Left kidney (tissue), 8 donors: Measurements from ENCODE around the gene MAP2. TPM values are rescaled to one million over a fixed set of nuclear protein-coding genes. Genes with fewer than 3 reads are reported as not detected.

Source experiments
- DNase-seq: peaks from one replicate; pipeline ENCODE4 v3.0.0-alpha.2; 2013
- long read RNA-seq, 8 donors: transcript quantifications; one replicate each; lab custom pipeline, GENCODE V29; 2026
- polyA plus RNA-seq: library from polyadenylated mRNA; unstranded; fragments of 120-200 nt; gene quantifications from one replicate; pipeline ENCODE4 v1.2.1, GENCODE V29; 2013; ENCODE audit not compliant: insufficient read length

MAP2 gene
- 42.7 TPM for polyA plus RNA-seq
- long read RNA-seq, donor 1, partial matches to known transcripts: 39 of 39 reads
- long read RNA-seq, donor 1, other reads (novel, unspliced or antisense): 0 of 39 reads
- long read RNA-seq, donor 2, partial matches to known transcripts: 8 of 8 reads
- long read RNA-seq, donor 2, other reads (novel, unspliced or antisense): 0 of 8 reads
- long read RNA-seq, donor 3: 0 reads
- long read RNA-seq, donor 4: 0 reads
- long read RNA-seq, donor 5: 0 reads
- long read RNA-seq, donor 6, partial matches to known transcripts: 15 of 15 reads
- long read RNA-seq, donor 6, other reads (novel, unspliced or antisense): 0 of 15 reads
- long read RNA-seq, donor 7, partial matches to known transcripts: 10 of 10 reads
- long read RNA-seq, donor 7, other reads (novel, unspliced or antisense): 0 of 10 reads
- long read RNA-seq, donor 8, partial matches to known transcripts: 14 of 14 reads
- long read RNA-seq, donor 8, other reads (novel, unspliced or antisense): 0 of 14 reads

- DNase-seq: peak; percentile 83
These were observed at the start of gene MAP2 for GRCh38 chr2:209423562-209424198. Gene MAP2 (plus strand): TSS chr2:209424047. CDS start chr2:209653171, 229,124 bp downstream.

- no peak for DNase-seq
These were observed 47.2 kb upstream of the MAP2 start for GRCh38 chr2:209376686-209377085.

GRCh38 chr2:209380293-209380692 is 43.6 kb upstream of the MAP2 start:
- DNase-seq: peak; percentile 43

- no peak for DNase-seq
These were observed 42.8 kb upstream of the MAP2 start for GRCh38 chr2:209381091-209381490.

GRCh38 chr2:209382775-209383174 is 41.1 kb upstream of the MAP2 start:
- DNase-seq: no peak

- no peak for DNase-seq
These were observed 40.6 kb upstream of the MAP2 start for GRCh38 chr2:209383212-209383611.

- DNase-seq: no peak
These were observed 36.5 kb upstream of the MAP2 start for GRCh38 chr2:209387389-209387788.

GRCh38 chr2:209388446-209389037 is 35.3 kb upstream of the MAP2 start:
- DNase-seq: no peak

- no peak for DNase-seq
These were observed 34.7 kb upstream of the MAP2 start for GRCh38 chr2:209389171-209389618.

GRCh38 chr2:209390839-209391238 is 33.0 kb upstream of the MAP2 start:
- no peak for DNase-seq

- DNase-seq: no peak
These were observed 32.0 kb upstream of the MAP2 start for GRCh38 chr2:209391776-209392401.

- no peak for DNase-seq
These were observed 28.6 kb upstream of the MAP2 start for GRCh38 chr2:209395229-209395628.

- DNase-seq: no peak
These were observed 28.2 kb upstream of the MAP2 start for GRCh38 chr2:209395652-209396051.

GRCh38 chr2:209398463-209398862 is 25.4 kb upstream of the MAP2 start:
- DNase-seq: no peak

GRCh38 chr2:209401788-209402187 is 22.1 kb upstream of the MAP2 start:
- DNase-seq: no peak

- no peak for DNase-seq
These were observed 12.6 kb upstream of the MAP2 start for GRCh38 chr2:209411296-209411695.

GRCh38 chr2:209411718-209412117 is 12.1 kb upstream of the MAP2 start:
- no peak for DNase-seq

- no peak for DNase-seq
These were observed 10.4 kb upstream of the MAP2 start for GRCh38 chr2:209413311-209414014.

GRCh38 chr2:209416913-209417312 is 6.9 kb upstream of the MAP2 start:
- no peak for DNase-seq

GRCh38 chr2:209422191-209422754 is 1.6 kb upstream of the MAP2 start:
- DNase-seq: no peak

GRCh38 chr2:209424199-209424701 is 403 bp downstream of the MAP2 start:
- peak; percentile 26 for DNase-seq
